C4-2B (cell line): ENCODE data around the gene CDK8.

Experiments
- H3K27ac ChIP-seq: fragments of 450-650 bp; 2 replicates; pipeline ENCODE4 v1.5.1; 2017
- CTCF ChIP-seq: fragments of 450-650 bp; conservative IDR thresholded peaks from 2 replicates; pipeline ENCODE4 v1.5.1; 2017; ENCODE audit warnings: mild to moderate bottlenecking
- ZFX ChIP-seq: fragments of 450-650 bp; IDR thresholded peaks from 2 replicates; pipeline ENCODE4 v1.6.1; 2017

Gene CDK8

DNA sequence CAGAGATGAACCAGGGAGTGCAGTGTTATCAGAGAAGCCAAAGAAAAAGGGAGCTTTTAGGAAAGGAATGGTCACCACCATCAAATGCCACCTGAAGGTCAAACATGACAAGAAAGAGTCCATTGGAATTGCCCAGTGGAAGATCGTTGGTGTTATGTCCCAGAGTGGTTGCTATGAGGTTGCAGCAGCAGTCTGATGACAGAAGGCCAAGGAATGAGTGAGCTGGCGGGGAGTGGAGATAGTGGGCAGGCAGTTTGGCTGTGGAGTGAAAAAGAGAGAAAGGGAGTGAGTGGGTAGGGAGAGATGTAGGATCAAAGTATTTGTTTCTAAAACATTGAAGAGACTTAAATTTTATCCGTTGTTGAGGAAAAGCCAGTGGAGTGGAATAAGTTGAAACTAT, 186.2 kb downstream of the CDK8 start:
- TF ChIP-seq ZFX, result no peak
- TF ChIP-seq CTCF, result no peak
- H3K27ac ChIP-seq, result no peak overlapping the region

GRCh38 chr13:26441476-26441875, 187.5 kb downstream of the CDK8 start:
- TF ChIP-seq ZFX, result no peak
- no peak for TF ChIP-seq CTCF
- H3K27ac ChIP-seq, result no peak overlapping the region

DNA sequence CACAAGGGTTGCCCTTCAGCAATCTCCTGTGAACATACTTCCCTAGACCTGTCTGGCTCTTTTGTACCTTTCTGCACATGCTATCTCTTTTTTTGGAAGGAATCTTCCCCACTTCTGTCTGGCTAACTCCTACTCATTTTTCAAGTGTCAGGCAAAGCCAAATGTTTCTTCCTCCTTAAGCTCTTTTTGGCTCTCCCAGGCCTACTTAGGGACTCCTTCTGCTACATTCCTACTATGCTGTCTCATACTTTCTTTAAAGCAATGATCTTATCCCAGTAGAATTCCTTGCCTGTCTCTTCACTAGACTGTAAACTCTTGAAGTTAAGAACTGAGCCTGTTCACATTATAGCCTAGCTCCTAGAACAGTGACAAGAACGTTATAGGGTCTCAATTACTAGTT, 188.6 kb downstream of the CDK8 start:
- TF ChIP-seq CTCF (no peak), ZFX (no peak)

GRCh38 chr13:26445092-26445491, 191.2 kb downstream of the CDK8 start:
- TF ChIP-seq CTCF, result no peak
- TF ChIP-seq ZFX, result no peak
- no peak overlapping the region for H3K27ac ChIP-seq

More for the DNA sequence above, 188.6 kb downstream of the CDK8 start:
- no peak overlapping the region for H3K27ac ChIP-seq

DNA sequence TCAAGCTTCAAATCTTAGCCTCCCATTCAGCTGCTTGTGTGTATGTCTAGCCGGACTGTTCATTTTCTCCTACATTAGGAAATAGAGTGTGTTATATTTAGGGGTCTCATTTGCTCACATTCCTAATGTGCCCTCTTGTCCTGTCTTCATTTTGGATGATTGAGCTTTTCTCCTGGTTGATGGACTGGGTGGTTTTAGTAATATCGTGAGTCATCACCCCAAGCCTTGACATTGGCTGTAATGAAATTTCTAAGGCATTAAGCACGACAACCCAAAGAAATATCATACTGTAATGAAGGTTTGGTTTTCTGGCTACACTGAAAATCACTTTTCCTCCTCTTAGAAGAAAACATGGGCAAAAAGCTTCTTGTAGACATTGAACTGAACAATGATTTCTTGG, 192.8 kb downstream of the CDK8 start:
- no peak overlapping the region for H3K27ac ChIP-seq
- TF ChIP-seq CTCF, result no peak
- TF ChIP-seq ZFX, result no peak

DNA sequence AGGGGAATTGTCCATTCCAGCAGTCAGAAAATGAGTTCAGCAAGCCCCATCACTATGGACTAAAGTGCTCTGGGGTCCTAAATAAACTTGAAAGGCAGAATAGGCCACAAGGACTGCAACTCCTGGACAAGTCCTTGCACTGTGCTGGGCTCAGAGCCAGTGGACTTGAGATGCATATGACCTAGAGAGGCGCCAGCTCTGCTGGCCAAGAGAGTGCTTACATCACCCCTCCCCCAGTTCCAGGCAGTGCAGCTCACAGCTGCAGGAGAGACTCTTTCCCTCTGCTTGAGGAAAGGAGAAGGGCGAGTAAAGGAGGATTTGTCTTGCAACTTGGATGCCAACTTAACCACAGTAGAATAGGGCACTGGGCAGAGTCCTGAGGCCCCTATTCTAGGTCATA, 194.1 kb downstream of the CDK8 start:
- no peak; the same call in 1 of the 2 replicates for TF ChIP-seq ZFX
- no peak for TF ChIP-seq CTCF

DNA sequence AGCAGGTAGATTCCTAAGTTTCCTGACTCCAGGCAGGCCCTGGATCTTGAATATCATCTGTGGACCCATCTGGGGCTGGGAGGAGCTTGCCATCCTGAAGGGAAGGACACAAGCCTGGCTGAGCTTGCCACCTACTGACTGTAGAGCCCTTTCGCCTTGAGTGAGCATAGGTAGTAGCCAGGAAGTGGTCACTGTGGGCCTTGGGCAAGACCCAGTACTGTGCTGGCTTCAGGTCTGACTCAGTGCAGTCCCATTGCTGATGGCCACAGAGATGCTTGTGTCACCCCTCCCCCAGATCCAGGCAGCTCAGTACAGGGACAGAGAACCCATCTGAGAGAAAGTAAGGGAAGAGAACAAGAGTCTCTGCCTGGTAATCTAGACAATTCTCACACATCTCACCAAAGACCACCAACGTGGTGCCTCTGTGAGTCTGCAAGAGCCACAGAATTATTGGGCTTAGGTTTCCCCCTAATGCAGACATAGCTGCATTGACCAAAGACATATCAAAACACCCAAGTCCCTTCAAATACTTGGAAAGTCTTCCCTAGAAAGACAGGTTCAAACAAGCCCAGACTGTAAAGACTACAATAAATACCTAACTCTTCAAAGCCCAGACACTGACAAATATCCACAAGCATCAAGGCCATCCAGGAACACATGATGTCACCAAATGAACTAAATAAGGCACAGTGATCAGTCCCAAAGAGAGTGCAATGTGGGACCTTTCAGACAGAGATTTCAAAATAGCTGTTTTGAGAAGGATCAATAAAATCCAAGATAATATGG, 195.3 kb downstream of the CDK8 start:
- H3K27ac ChIP-seq, result no peak overlapping the region
- no peak for TF ChIP-seq CTCF
- TF ChIP-seq ZFX, result no peak

More for the DNA sequence above, 194.1 kb downstream of the CDK8 start:
- no peak overlapping the region for H3K27ac ChIP-seq
